Large intestine (tissue), 3 donors: ENCODE data around the gene IKBKE. TPM values are rescaled to one million over a fixed set of nuclear protein-coding genes. Genes with fewer than 3 reads are reported as not detected.

Experiments used
- DNase-seq, 2 donors: peaks; one replicate each; pipeline versions ENCODE4 v3.0.0 to v3.0.0-alpha.2; 2013
- H3K27ac ChIP-seq: one replicate; pipeline ENCODE4 v1.5.1; 2013; ENCODE audit warnings: low read length
- H3K27me3 ChIP-seq: 2 replicates; pipeline ENCODE4 v1.6.1; 2013; ENCODE audit warnings: low read length; ENCODE audit not compliant: control insufficient read depth, insufficient read depth
- H3K36me3 ChIP-seq: 2 replicates; pipeline ENCODE4 v1.6.1; 2013; ENCODE audit warnings: low read length; ENCODE audit not compliant: control insufficient read depth, insufficient read depth
- H3K4me1 ChIP-seq: one replicate; pipeline ENCODE4 v1.6.1; 2013; ENCODE audit warnings: low read length; ENCODE audit not compliant: control insufficient read depth, insufficient read depth
- H3K4me3 ChIP-seq: one replicate; pipeline ENCODE4 v1.5.1; 2013; ENCODE audit warnings: low read length
- H3K9me3 ChIP-seq: one replicate; pipeline ENCODE4 v1.6.1; 2013; ENCODE audit warnings: mild to moderate bottlenecking, low read depth, low read length, moderate library complexity; ENCODE audit not compliant: control insufficient read depth
- WGBS: methylation state at CpG from one replicate; pipeline ENCODE4 v1.1.5; 2013; ENCODE audit warnings: low lambda C conversion rate; ENCODE audit not compliant: insufficient coverage; 5-methylcytosine and 5-hydroxymethylcytosine counted together
- polyA plus RNA-seq: library from polyadenylated mRNA; unstranded; fragments of 120-200 nt; gene quantifications from one replicate; pipeline ENCODE4 v1.2.1, GENCODE V29; 2013

The IKBKE gene
- polyA plus RNA-seq, 1 donor, result 7.5 TPM

- Histone ChIP-seq H3K36me3 (no peaks in the 10 kb centered on the region), H3K4me1 (peaks cover 16% of the 10 kb centered on the region), H3K4me3 (no peak overlapping the region), H3K27me3 (peaks cover 48% of the 10 kb centered on the region), H3K9me3 (no peaks in the 10 kb centered on the region), H3K27ac (no peak overlapping the region)
- no CpG with 5 or more reads among the region's 8 CpGs for WGBS
- peak in 1 of 2 donors; percentile 22 for DNase-seq
Measured at GRCh38 chr1:206503591-206504362, 33.5 kb downstream of the IKBKE start.

GRCh38 chr1:206504363-206504713 lies 34.1 kb downstream of the IKBKE start:
- no peak for DNase-seq
- H3K27ac ChIP-seq, result no peak overlapping the region
- peaks cover 16% of the 10 kb centered on the region for H3K4me1 ChIP-seq
- no peak overlapping the region for H3K4me3 ChIP-seq
- no peaks in the 10 kb centered on the region for H3K36me3 ChIP-seq
- no peaks in the 10 kb centered on the region for H3K9me3 ChIP-seq
- peaks cover 52% of the 10 kb centered on the region for H3K27me3 ChIP-seq
- no CpG with 5 or more reads among the region's 3 CpGs for WGBS

GRCh38 chr1:206505702-206506355 lies 35.6 kb downstream of the IKBKE start:
- no CpG with 5 or more reads among the region's 10 CpGs for WGBS

GRCh38 chr1:206506405-206507283 lies 36.4 kb downstream of the IKBKE start:
- no peaks in the 10 kb centered on the region for H3K36me3 ChIP-seq
- H3K27ac ChIP-seq, result no peak overlapping the region
- H3K9me3 ChIP-seq, result no peaks in the 10 kb centered on the region
- peak overlapping the region; percentile 48 for H3K4me3 ChIP-seq
- H3K4me1 ChIP-seq, result peaks cover 16% of the 10 kb centered on the region
- DNase-seq, result peak in 1 of 2 donors; percentile 44
- no CpG with 5 or more reads among the region's 48 CpGs for WGBS
- H3K27me3 ChIP-seq, result peaks cover 55% of the 10 kb centered on the region

More at GRCh38 chr1:206505702-206506355, 35.6 kb downstream of the IKBKE start:
- Histone ChIP-seq H3K4me3 (no peak overlapping the region), H3K9me3 (no peaks in the 10 kb centered on the region), H3K27me3 (peaks cover 55% of the 10 kb centered on the region), H3K36me3 (no peaks in the 10 kb centered on the region), H3K4me1 (peaks cover 16% of the 10 kb centered on the region), H3K27ac (no peak overlapping the region)
- DNase-seq, result no peak

- no peak within 1 kb of the TSS for H3K27ac ChIP-seq
- peak within 1 kb of the TSS; percentile 48 for H3K4me3 ChIP-seq
- no CpG with 5 or more reads among the region's 97 CpGs for WGBS
- peaks cover 16% of the 10 kb centered on the region for H3K4me1 ChIP-seq
- H3K9me3 ChIP-seq, result no peaks in the 10 kb centered on the region
- H3K27me3 ChIP-seq, result peaks cover 55% of the 10 kb centered on the region
- no peaks in the 10 kb centered on the region for H3K36me3 ChIP-seq
- peak in 1 of 2 donors; percentile 62 for DNase-seq
Measured at GRCh38 chr1:206507284-206508129, 37.2 kb downstream of the IKBKE start, which contains the start of gene RASSF5. Gene RASSF5, plus strand, starts transcription at chr1:206507531. Its CDS starts 72 bp downstream, at chr1:206507603.

GRCh38 chr1:206508130-206508889 lies 38.0 kb downstream of the IKBKE start:
- Histone ChIP-seq H3K27ac (no peak overlapping the region), H3K27me3 (peaks cover 55% of the 10 kb centered on the region)
- peak in 1 of 2 donors; percentile 43 for DNase-seq

GRCh38 chr1:206508956-206509355 lies 38.7 kb downstream of the IKBKE start:
- Histone ChIP-seq H3K36me3 (no peaks in the 10 kb centered on the region), H3K9me3 (no peaks in the 10 kb centered on the region), H3K27me3 (peaks cover 53% of the 10 kb centered on the region), H3K27ac (no peak overlapping the region), H3K4me3 (no peak overlapping the region), H3K4me1 (peaks cover 16% of the 10 kb centered on the region)
- peak in 1 of 2 donors; percentile 11 for DNase-seq
- no CpG with 5 or more reads among the region's 6 CpGs for WGBS

More at GRCh38 chr1:206508130-206508889, 38.0 kb downstream of the IKBKE start:
- H3K4me1 ChIP-seq, result peaks cover 16% of the 10 kb centered on the region
- H3K36me3 ChIP-seq, result no peaks in the 10 kb centered on the region
- no peaks in the 10 kb centered on the region for H3K9me3 ChIP-seq
- no peak overlapping the region for H3K4me3 ChIP-seq
- WGBS, result 20% methylated on average over 1 of the region's 15 CpGs

GRCh38 chr1:206509612-206510257 lies 39.5 kb downstream of the IKBKE start:
- WGBS, result 90% methylated on average over 2 of the region's 12 CpGs
- H3K9me3 ChIP-seq, result no peaks in the 10 kb centered on the region
- peaks cover 16% of the 10 kb centered on the region for H3K4me1 ChIP-seq
- H3K4me3 ChIP-seq, result no peak overlapping the region
- DNase-seq, result no peak
- H3K36me3 ChIP-seq, result no peaks in the 10 kb centered on the region
- H3K27ac ChIP-seq, result no peak overlapping the region
- peaks cover 47% of the 10 kb centered on the region for H3K27me3 ChIP-seq

GRCh38 chr1:206510371-206510770 lies 40.1 kb downstream of the IKBKE start:
- peaks cover 16% of the 10 kb centered on the region for H3K4me1 ChIP-seq
- H3K27me3 ChIP-seq, result peaks cover 41% of the 10 kb centered on the region
- no peak for DNase-seq
- no peak overlapping the region for H3K27ac ChIP-seq
- H3K36me3 ChIP-seq, result no peaks in the 10 kb centered on the region
- H3K4me3 ChIP-seq, result no peak overlapping the region
- 100% methylated on average over 2 of the region's 5 CpGs for WGBS
- no peaks in the 10 kb centered on the region for H3K9me3 ChIP-seq
